Measurements from ENCODE around the gene PHACTR3. TPM values are rescaled to one million over a fixed set of nuclear protein-coding genes. Genes with fewer than 3 reads are reported as not detected.

PHACTR3 gene
- total and polyA plus RNA-seq, 2 donors (not counting 3 experiments of a cell fraction or from before 2014, with no cell fraction given), result not detected

DNA sequence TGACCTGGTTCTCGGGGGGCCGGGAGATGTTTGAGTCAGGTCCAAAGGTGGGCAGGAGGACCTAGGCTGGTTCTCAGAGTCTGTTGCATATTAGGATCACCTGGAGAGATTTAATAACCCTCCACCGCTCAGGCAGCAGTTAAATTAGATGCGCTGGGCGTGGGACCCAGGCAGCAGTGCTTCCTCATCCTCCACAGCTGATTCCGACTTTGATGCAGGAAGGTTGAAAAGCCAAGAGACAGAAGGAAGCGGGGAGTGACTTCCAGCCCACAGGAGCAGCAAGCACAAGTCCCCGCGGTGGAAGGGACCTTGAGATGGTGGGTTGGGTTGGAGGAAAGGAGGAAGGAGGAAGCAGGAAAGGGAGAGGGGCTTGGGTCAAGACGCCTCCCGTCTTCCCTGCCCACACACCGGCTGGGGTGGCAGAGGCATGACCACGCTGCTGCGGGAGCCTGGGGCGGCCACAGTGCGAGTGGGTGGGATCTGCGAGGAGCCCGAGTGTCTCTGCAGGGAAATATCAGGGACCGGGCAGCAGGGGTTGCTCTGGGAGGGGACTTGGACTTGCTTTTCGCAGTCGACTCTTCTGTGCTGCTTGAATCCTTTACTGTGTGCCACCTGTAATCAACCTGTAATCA is 146.0 kb downstream of the PHACTR3 start:
- DNase-seq (ENCODE audit: low read depth, low spot score), result no peak
- Histone ChIP-seq H3K36me3 (ENCODE audit: control insufficient read depth in 2 of 2, extremely low read depth in 1 of 2, insufficient read depth in 2 of 2, low read length in 2 of 2) (no peaks in the 10 kb centered on the region), H2AFZ (ENCODE audit: low read depth, low read length) (no peak overlapping the region), H3K9me1 (replicated peaks; ENCODE audit: control insufficient read depth, extremely low read depth, insufficient read depth, low read length) (no peaks in the 10 kb centered on the region), H3K4me3 (replicated peaks in 1 of 3; ENCODE audit: insufficient read depth in 1 of 3, low read depth in 1 of 3, low read length in 3 of 3) (no peak overlapping the region), H3K9me3 (replicated peaks; ENCODE audit: control insufficient read depth, insufficient read depth, low read length) (no peaks in the 10 kb centered on the region), H3K27ac (ENCODE audit: insufficient read depth, low read depth, low read length) (no peak overlapping the region), H3K27me3 (ENCODE audit: control insufficient read depth in 2 of 2, insufficient read depth in 2 of 2, low read length in 2 of 2) (no peaks in the 10 kb centered on the region), H3K4me2 (ENCODE audit: insufficient read depth, low read length) (no peak overlapping the region), H3K4me1 (ENCODE audit: control insufficient read depth, extremely low read depth, insufficient read depth, low read length) (no peaks in the 10 kb centered on the region), H3K79me2 (ENCODE audit: control insufficient read depth, insufficient read depth, low read length) (no peaks in the 10 kb centered on the region), H3K9ac (replicated peaks; ENCODE audit: extremely low read depth, insufficient read depth, low read length) (no peak overlapping the region), H4K20me1 (replicated peaks; ENCODE audit: control insufficient read depth, extremely low read depth, insufficient read depth, low read length) (no peaks in the 10 kb centered on the region)
- FAIRE-seq, result no peak
- intact Hi-C loops (cut with micrococcal nuclease), result no loop called here
- ChIA-PET CTCF (no interaction called here), POLR2A (no interaction called here)
- no TSS peak for BruUV-seq (replicated peaks)
- TF ChIP-seq POLR2AphosphoS5 (IDR thresholded peaks at IDR 0.05; ENCODE audit: insufficient read depth, low read depth, low read length) (no peak), POLR2A (IDR thresholded peaks at IDR 0.05; ENCODE audit: low read depth, low read length) (no peak), FOS (IDR thresholded peaks at IDR 0.05; ENCODE audit: borderline replicate concordance, insufficient read depth, low read length) (no peak)
- TF ChIP-seq, protein P1, sequence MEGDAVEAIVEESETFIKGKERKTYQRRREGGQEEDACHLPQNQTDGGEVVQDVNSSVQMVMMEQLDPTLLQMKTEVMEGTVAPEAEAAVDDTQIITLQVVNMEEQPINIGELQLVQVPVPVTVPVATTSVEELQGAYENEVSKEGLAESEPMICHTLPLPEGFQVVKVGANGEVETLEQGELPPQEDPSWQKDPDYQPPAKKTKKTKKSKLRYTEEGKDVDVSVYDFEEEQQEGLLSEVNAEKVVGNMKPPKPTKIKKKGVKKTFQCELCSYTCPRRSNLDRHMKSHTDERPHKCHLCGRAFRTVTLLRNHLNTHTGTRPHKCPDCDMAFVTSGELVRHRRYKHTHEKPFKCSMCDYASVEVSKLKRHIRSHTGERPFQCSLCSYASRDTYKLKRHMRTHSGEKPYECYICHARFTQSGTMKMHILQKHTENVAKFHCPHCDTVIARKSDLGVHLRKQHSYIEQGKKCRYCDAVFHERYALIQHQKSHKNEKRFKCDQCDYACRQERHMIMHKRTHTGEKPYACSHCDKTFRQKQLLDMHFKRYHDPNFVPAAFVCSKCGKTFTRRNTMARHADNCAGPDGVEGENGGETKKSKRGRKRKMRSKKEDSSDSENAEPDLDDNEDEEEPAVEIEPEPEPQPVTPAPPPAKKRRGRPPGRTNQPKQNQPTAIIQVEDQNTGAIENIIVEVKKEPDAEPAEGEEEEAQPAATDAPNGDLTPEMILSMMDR (IDR thresholded peaks at IDR 0.05; ENCODE audit: extremely low read depth in 1 of 2, insufficient read depth in 1 of 2, low read depth in 1 of 2, low read length in 2 of 2), result no peak
- dilution Hi-C loops (cut with MboI; ENCODE audit: extremely low pct_ligation_motif_present, low sequenced_read_pairs), result no loop called here

DNA sequence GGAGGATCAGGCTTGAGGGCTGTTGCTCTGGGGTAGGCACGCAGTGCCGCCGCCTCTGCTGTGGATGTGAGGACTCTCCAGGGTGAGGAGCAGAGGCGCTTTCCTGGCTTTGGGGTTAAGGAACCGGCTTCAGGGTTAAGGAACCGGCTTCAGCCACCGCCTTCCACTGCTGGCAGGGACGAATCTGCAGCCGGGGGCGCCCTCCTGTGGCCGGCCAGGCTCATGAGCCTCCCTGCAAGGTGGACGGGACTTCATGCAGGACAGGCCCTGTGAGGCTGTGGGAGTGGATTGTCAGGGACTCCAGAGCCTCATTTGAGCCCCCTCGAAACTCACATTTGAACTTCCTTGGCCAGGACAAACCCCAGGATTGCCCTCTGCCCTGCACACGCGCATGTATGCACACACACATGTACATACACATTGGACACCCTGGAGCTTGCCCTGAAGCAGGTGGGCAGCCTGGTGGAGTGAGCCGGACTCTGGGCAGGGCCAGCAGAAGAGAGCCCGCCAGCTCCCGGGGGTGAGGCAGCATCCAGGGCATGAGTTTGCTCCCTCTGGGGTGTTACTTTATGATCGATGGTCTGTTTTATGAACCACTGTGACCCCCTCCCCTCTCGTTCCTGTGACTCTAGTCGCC is 146.9 kb downstream of the PHACTR3 start:
- Histone ChIP-seq H2AFZ (ENCODE audit: low read depth, low read length) (no peak overlapping the region), H4K20me1 (replicated peaks; ENCODE audit: control insufficient read depth, extremely low read depth, insufficient read depth, low read length) (no peaks in the 10 kb centered on the region), H3K9me1 (replicated peaks; ENCODE audit: control insufficient read depth, extremely low read depth, insufficient read depth, low read length) (no peaks in the 10 kb centered on the region), H3K4me1 (ENCODE audit: control insufficient read depth, extremely low read depth, insufficient read depth, low read length) (no peaks in the 10 kb centered on the region), H3K27ac (ENCODE audit: insufficient read depth, low read depth, low read length) (no peak overlapping the region), H3K27me3 (ENCODE audit: control insufficient read depth in 2 of 2, insufficient read depth in 2 of 2, low read length in 2 of 2) (no peaks in the 10 kb centered on the region), H3K9ac (replicated peaks; ENCODE audit: extremely low read depth, insufficient read depth, low read length) (no peak overlapping the region), H3K79me2 (ENCODE audit: control insufficient read depth, insufficient read depth, low read length) (no peaks in the 10 kb centered on the region), H3K4me2 (ENCODE audit: insufficient read depth, low read length) (no peak overlapping the region), H3K9me3 (replicated peaks; ENCODE audit: control insufficient read depth, insufficient read depth, low read length) (no peaks in the 10 kb centered on the region), H3K36me3 (ENCODE audit: control insufficient read depth in 2 of 2, extremely low read depth in 1 of 2, insufficient read depth in 2 of 2, low read length in 2 of 2) (no peaks in the 10 kb centered on the region), H3K4me3 (replicated peaks in 1 of 3; ENCODE audit: insufficient read depth in 1 of 3, low read depth in 1 of 3, low read length in 3 of 3) (no peak overlapping the region)
- no TSS peak for BruUV-seq (replicated peaks)
- dilution Hi-C loops (cut with MboI; ENCODE audit: extremely low pct_ligation_motif_present, low sequenced_read_pairs), result no loop called here
- ChIA-PET CTCF (no interaction called here), POLR2A (no interaction called here)
- no peak for FAIRE-seq
- DNase-seq (ENCODE audit: low read depth, low spot score), result no peak
- intact Hi-C loops (cut with micrococcal nuclease), result loop anchor here (1.0 kb wide), 1 partner anchor 153 kb away; no protein-coding TSS in a partner anchor
- TF ChIP-seq, protein P1 (IDR thresholded peaks at IDR 0.05; ENCODE audit: extremely low read depth in 1 of 2, insufficient read depth in 1 of 2, low read depth in 1 of 2, low read length in 2 of 2), result peak; percentile 36 to 47
- TF ChIP-seq MYC (IDR thresholded peaks at IDR 0.05; ENCODE audit: low read depth, low read length), result no peak
